ENCODE measurements around the gene IFRD1. TPM values are rescaled to one million over a fixed set of nuclear protein-coding genes. Genes with fewer than 3 reads are reported as not detected.

The IFRD1 gene
- total RNA-seq, 4 donors from 2014 or later, result 78.5 to 85.1 (median 80.4) TPM

- DNase-seq (ENCODE audit: low spot score) (no peak), ATAC-seq (ENCODE audit: low FRiP score) (no peak)
- TF ChIP-seq CTCF (IDR thresholded peaks at IDR 0.05), result no peak
Observed at GRCh38 chr7:112467867-112468266, 17.6 kb downstream of the IFRD1 start.

- ATAC-seq (ENCODE audit: low FRiP score) (no peak), DNase-seq (ENCODE audit: low spot score) (no peak)
- TF ChIP-seq CTCF (IDR thresholded peaks at IDR 0.05), result no peak
Observed at GRCh38 chr7:112470194-112470593, 19.9 kb downstream of the IFRD1 start.

DNA sequence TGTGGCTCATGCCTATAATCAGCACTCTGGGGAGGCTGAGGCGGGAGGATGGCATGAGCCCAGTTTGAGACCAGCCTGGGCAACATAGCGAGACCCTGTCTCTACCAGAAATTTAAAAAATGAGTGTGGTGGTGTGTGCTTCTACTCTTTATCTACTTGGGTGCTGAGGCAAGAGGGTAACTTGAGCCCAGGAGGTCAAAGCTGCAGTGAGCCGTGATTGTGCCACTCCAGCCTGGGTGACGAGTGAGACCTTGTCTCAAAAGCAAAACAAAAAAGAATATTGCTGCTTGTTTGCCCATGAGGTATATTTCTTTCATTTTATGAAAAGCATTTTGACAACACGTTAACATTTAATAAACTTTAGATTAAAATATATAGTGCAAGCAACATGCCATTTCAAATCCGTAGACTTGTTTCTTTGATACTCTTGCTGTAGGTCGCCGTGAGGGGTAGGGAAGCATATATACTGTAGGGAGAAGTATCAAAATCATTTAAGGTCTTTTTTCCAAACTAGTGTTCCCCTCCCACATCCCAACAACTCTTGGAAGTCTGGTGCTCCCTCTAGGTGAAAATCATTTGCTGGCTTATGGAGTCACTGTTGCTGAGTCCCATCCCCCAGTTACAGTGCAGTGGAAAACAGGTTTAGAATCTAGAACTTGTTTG is 26.3 kb downstream of the IFRD1 start:
- DNase-seq (ENCODE audit: low spot score) (no peak), ATAC-seq (ENCODE audit: low FRiP score) (no peak)
- TF ChIP-seq CTCF (IDR thresholded peaks at IDR 0.05), result no peak

DNA sequence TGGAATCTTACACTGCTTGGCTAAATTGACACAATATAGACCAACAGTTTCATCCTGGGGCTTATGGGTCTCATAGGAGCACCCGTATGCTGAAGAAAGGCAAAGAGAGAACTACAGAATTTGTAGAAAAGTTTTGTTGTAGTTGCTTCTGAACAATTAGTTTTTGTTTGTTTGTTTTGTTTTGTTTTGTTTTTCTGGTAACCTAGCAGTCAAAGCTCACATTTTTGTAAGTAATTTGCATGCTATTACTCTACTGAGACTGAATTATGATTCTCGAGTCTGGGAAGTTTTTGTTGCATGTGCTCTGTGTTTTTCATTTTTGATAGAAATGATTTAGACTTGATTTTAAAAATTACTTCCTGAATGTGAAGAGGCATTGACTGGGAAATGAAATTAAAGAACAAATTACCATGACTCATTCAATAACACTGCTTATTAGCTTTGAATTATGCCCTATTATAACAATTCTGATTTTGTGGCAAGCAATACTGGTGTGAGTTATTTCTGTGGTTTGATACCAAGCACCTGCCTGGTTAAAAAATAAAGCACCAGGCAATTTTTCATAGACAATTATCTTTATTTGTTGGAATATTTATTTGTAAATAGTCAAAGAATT is 31.0 kb downstream of the IFRD1 start:
- DNase-seq (ENCODE audit: low spot score) (no peak), ATAC-seq (ENCODE audit: low FRiP score) (no peak)
- no peak for TF ChIP-seq CTCF (IDR thresholded peaks at IDR 0.05)

DNA sequence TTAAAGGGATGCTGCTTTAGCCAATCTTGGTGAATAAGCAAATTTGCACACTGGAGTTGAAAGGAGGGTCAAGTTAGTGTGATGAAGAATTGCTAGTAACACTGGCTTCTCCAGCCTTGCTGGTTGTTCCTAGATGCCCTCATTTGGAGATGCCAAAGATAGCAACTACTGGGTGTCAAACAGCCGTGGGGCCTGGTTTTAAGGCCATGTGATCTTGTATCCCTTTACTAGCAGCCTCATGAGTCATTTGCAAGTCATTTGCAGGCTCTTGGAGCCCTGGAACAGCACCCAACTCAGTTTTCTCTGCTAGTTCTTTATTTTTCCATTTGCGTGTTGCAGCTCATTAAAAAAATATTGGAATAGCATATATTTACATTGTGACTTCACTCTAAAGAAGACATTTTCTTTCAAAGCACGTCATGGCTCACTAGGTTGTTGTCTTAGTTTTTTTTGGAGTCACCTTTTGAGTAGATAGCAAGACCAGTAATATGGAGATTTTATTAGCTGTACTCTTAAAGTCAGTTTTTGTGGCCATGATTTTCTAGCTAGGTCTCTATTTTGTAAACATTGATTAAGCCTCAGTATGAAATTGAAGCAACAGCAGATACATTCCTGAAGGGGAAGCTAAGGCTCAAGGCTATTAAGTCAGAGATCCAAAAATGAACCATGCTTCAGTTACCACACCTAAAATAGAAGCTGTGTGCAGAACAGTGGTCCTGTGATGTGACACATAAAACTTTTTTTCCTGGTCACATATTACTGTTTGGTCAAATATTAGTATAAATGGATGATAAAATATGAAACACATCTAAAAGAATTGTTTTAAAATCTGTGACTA is 31.8 kb downstream of the IFRD1 start:
- TF ChIP-seq CTCF (IDR thresholded peaks at IDR 0.05), result no peak
- DNase-seq (ENCODE audit: low spot score), result no peak
- no peak for ATAC-seq (ENCODE audit: low FRiP score)

DNA sequence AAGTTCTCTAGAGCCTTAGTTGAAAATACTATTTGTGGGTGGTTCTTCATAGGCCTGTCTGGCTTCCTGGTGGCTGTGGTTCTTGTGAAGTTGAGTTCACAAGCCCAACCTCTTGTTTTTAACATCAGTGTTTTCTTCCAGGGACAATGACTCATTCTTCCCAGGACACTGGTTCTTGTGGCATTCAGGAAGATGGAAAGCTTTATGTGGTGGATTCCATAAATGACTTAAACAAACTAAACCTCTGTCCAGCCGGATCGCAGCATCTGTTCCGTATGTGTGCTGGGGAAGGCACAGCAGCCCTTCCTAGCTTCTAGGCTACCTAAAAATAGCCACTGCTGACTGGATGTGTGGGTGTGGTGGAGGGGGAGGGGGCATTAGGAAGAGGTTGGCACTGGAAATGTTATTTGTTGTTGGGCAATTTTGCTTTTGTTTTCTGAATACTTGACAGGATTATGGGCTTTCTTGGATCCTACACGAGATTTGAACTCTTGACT is 34.5 kb downstream of the IFRD1 start:
- TF ChIP-seq CTCF (IDR thresholded peaks at IDR 0.05), result no peak
- no peak for DNase-seq (ENCODE audit: low spot score)

More for the DNA sequence above, 34.5 kb downstream of the IFRD1 start:
- ATAC-seq (ENCODE audit: low FRiP score), result no peak
